H9 (cell line): ENCODE measurements around the gene MACC1. TPM values are rescaled to one million over a fixed set of nuclear protein-coding genes. Genes with fewer than 3 reads are reported as not detected.

ENCODE experiments used
- DNase-seq: peaks from one replicate; pipeline ENCODE4 v3.0.0-alpha.2; 2017
- H2AFZ ChIP-seq: one replicate; pipeline ENCODE4 v1.6.1; 2013; ENCODE audit warnings: mild to moderate bottlenecking, low read length, control low read depth, moderate library complexity
- H2AK5ac ChIP-seq: 2 replicates; pipeline ENCODE4 v1.6.1; 2013; ENCODE audit warnings: low read length, control low read depth, mixed read lengths; ENCODE audit not compliant: insufficient read length
- H2BK120ac ChIP-seq: one replicate; pipeline ENCODE4 v1.6.1; 2013; ENCODE audit warnings: low read depth, mild to moderate bottlenecking, low read length, control low read depth, inconsistent platforms; ENCODE audit not compliant: poor library complexity, severe bottlenecking
- H2BK12ac ChIP-seq: 2 replicates; pipeline ENCODE4 v1.6.1; 2013; ENCODE audit warnings: low read length, control low read depth, mixed read lengths, low read depth; ENCODE audit not compliant: insufficient read length
- H2BK15ac ChIP-seq: 2 replicates; pipeline ENCODE4 v1.6.1; 2013; ENCODE audit warnings: low read depth, low read length, control low read depth
- H2BK20ac ChIP-seq: one replicate; pipeline ENCODE4 v1.6.1; 2013; ENCODE audit warnings: low read depth, mild to moderate bottlenecking, low read length, control low read depth, inconsistent platforms; ENCODE audit not compliant: poor library complexity, severe bottlenecking
- H2BK5ac ChIP-seq: 2 replicates; pipeline ENCODE4 v1.6.1; 2013; ENCODE audit warnings: low read length, control low read depth, mixed read lengths; ENCODE audit not compliant: insufficient read length
- H3K14ac ChIP-seq: 2 replicates; pipeline ENCODE4 v1.6.1; 2013; ENCODE audit warnings: low read length, control low read depth; ENCODE audit not compliant: insufficient read depth
- H3K18ac ChIP-seq: 2 replicates; pipeline ENCODE4 v1.6.1; 2013; ENCODE audit warnings: low read depth, mild to moderate bottlenecking, mixed read lengths, low read length, control low read depth; ENCODE audit not compliant: insufficient read length
- H3K23ac ChIP-seq: 2 replicates; pipeline ENCODE4 v1.6.1; 2013; ENCODE audit warnings: low read length, control low read depth, mixed read lengths, low read depth; ENCODE audit not compliant: insufficient read length
- H3K23me2 ChIP-seq: 2 replicates; pipeline ENCODE4 v1.6.1; 2013; ENCODE audit warnings: low read depth, mild to moderate bottlenecking, mixed read lengths, low read length, control low read depth; ENCODE audit not compliant: insufficient read length, poor library complexity, severe bottlenecking
- H3K27ac ChIP-seq: 2 replicates; pipeline ENCODE4 v1.5.1; 2013; ENCODE audit warnings: low read length, control low read depth, mixed read lengths, low read depth; ENCODE audit not compliant: insufficient read length
- H3K27me3 ChIP-seq: 2 replicates; pipeline ENCODE4 v1.6.1; 2013; ENCODE audit warnings: low read length, control low read depth, inconsistent platforms; ENCODE audit not compliant: insufficient read depth
- H3K4ac ChIP-seq: 2 replicates; pipeline ENCODE4 v1.6.1; 2013; ENCODE audit warnings: low read depth, mild to moderate bottlenecking, control low read depth, inconsistent platforms, low read length, moderate library complexity
- H3K4me1 ChIP-seq: 2 replicates; pipeline ENCODE4 v1.6.1; 2013; ENCODE audit warnings: low read length, control low read depth, inconsistent platforms; ENCODE audit not compliant: insufficient read depth
- H3K4me2 ChIP-seq: 2 replicates; pipeline ENCODE4 v1.6.1; 2013; ENCODE audit warnings: low read length, control low read depth, mixed read lengths; ENCODE audit not compliant: insufficient read length, insufficient read depth
- H3K56ac ChIP-seq: 2 replicates; pipeline ENCODE4 v1.6.1; 2013; ENCODE audit warnings: low read depth, mild to moderate bottlenecking, mixed read lengths, low read length, control low read depth; ENCODE audit not compliant: insufficient read length
- H3K79me1 ChIP-seq: 2 replicates; pipeline ENCODE4 v1.6.1; 2013; ENCODE audit warnings: low read depth, mild to moderate bottlenecking, moderate library complexity, low read length, control low read depth, inconsistent platforms; ENCODE audit not compliant: insufficient read depth, poor library complexity, severe bottlenecking
- H3K79me2 ChIP-seq: 2 replicates; pipeline ENCODE4 v1.6.1; 2013; ENCODE audit warnings: low read length, control low read depth, inconsistent platforms; ENCODE audit not compliant: insufficient read depth
- H3K9ac ChIP-seq: 2 replicates; pipeline ENCODE4 v1.6.1; 2013; ENCODE audit warnings: low read length, control low read depth, mixed read lengths; ENCODE audit not compliant: insufficient read length; ENCODE audit errors: extremely low read depth
- H3K9me3 ChIP-seq: one replicate; pipeline ENCODE4 v1.6.1; 2013; ENCODE audit warnings: low read depth, low read length, inconsistent platforms; ENCODE audit not compliant: control insufficient read depth
- H3T11ph ChIP-seq: one replicate; pipeline ENCODE4 v1.6.1; 2013; ENCODE audit warnings: mild to moderate bottlenecking, low read length, control low read depth, inconsistent platforms
- H4K20me1 ChIP-seq: one replicate; pipeline ENCODE4 v1.6.1; 2013; ENCODE audit not compliant: control insufficient read depth, insufficient read length, insufficient read depth
- H4K5ac ChIP-seq: 2 replicates; pipeline ENCODE4 v1.6.1; 2013; ENCODE audit warnings: low read depth, mild to moderate bottlenecking, mixed read lengths, low read length, control low read depth; ENCODE audit not compliant: insufficient read length
- H4K8ac ChIP-seq: replicated peaks from 2 replicates; pipeline ENCODE4 v1.6.1; 2013; ENCODE audit warnings: low read length, control low read depth, mixed read lengths, low read depth; ENCODE audit not compliant: insufficient read length
- H4K91ac ChIP-seq: 2 replicates; pipeline ENCODE4 v1.6.1; 2013; ENCODE audit warnings: low read depth, mild to moderate bottlenecking, moderate library complexity, mixed read lengths, low read length, control low read depth; ENCODE audit not compliant: insufficient read length
- H3K27ac Mint-ChIP-seq, 3 experiments: 2 replicates in 2 of 3; 3 replicates in 1 of 3; pipeline ENCODE4 v1.8.0; 2020 to 2021; ENCODE audit warnings: mixed read lengths in 3 of 3, mild to moderate bottlenecking in 1 of 3, moderate library complexity in 1 of 3
- H3K27me3 Mint-ChIP-seq: 2 replicates; pipeline ENCODE4 v1.8.0; 2021; ENCODE audit warnings: low read depth, mild to moderate bottlenecking, moderate library complexity, mixed read lengths
- H3K36me3 Mint-ChIP-seq, 3 experiments: 2 replicates in 2 of 3; 3 replicates in 1 of 3; pipeline ENCODE4 v1.8.0; 2020 to 2021; ENCODE audit warnings: low read depth in 3 of 3, mixed read lengths in 3 of 3; ENCODE audit not compliant: insufficient read depth in 1 of 3
- H3K4me1 Mint-ChIP-seq, 2 experiments: 2 replicates each; pipeline ENCODE4 v1.8.0; 2020; ENCODE audit warnings: mixed read lengths in 2 of 2
- H3K4me3 Mint-ChIP-seq, 2 experiments: 2 replicates in 1 of 2; 3 replicates in 1 of 2; pipeline ENCODE4 v1.8.0; 2020 to 2021; ENCODE audit warnings: mild to moderate bottlenecking in 2 of 2, mixed read lengths in 2 of 2, moderate library complexity in 1 of 2
- H3K9me3 Mint-ChIP-seq, 2 experiments: 2 replicates in 1 of 2; 3 replicates in 1 of 2; pipeline ENCODE4 v1.8.0; 2020; ENCODE audit warnings: mild to moderate bottlenecking in 2 of 2, mixed read lengths in 2 of 2, moderate library complexity in 1 of 2
- CTCF ChIP-seq: fragments of 200-600 bp; sonication (generic); conservative IDR thresholded peaks from 3 replicates; pipeline ENCODE4 v1.8.0; 2021; ENCODE audit warnings: antibody characterized with exemption, mild to moderate bottlenecking
- WGBS: extraction: QIAGEN DNeasy Blood & Tissue Kit; methylation state at CpG from one replicate; pipeline ENCODE4 v1.1.7; 2013; ENCODE audit warnings: missing lambda C conversion rate, low lambda C conversion rate, mixed read lengths; ENCODE audit not compliant: insufficient read length; ENCODE audit errors: extremely low coverage; 5-methylcytosine and 5-hydroxymethylcytosine counted together
- total RNA-seq: library from RNA; stranded (reverse); gene quantifications from 2 replicates; pipeline ENCODE4 v1.2.1, GENCODE V29; 2021

MACC1 gene
- total RNA-seq, 1 experiment from 2014 or later: 11.0 TPM

GRCh38 chr7:20235288-20235687, 18.1 kb upstream of the MACC1 start:
- no peak overlapping the region for H3T11ph ChIP-seq
- H3K9me3 Mint-ChIP-seq: no peaks in the 10 kb centered on the region
- H2BK120ac ChIP-seq: no peak overlapping the region
- H3K4ac ChIP-seq: no peak overlapping the region
- H4K20me1 ChIP-seq: no peaks in the 10 kb centered on the region
- H4K91ac ChIP-seq: no peak overlapping the region
- H2BK20ac ChIP-seq: no peak overlapping the region
- DNase-seq: no peak
- no peaks in the 10 kb centered on the region for H3K9me3 ChIP-seq
- TF ChIP-seq CTCF: no peak
- no peak overlapping the region for H2BK15ac ChIP-seq
- no peak overlapping the region for H3K14ac ChIP-seq
- no peak overlapping the region for H3K27ac ChIP-seq
- H3K4me2 ChIP-seq: no peak overlapping the region
- H3K27me3 ChIP-seq: no peaks in the 10 kb centered on the region
- H4K8ac ChIP-seq: no peak overlapping the region
- H2BK5ac ChIP-seq: no peak overlapping the region
- no peaks in the 10 kb centered on the region; a peak in 1 of 7 replicates for H3K36me3 Mint-ChIP-seq
- no CpG with 5 or more reads among the region's 4 CpGs for WGBS
- no peaks in the 10 kb centered on the region for H3K4me1 ChIP-seq
- no peak overlapping the region for H3K27ac Mint-ChIP-seq
- H3K4me1 Mint-ChIP-seq: peaks cover 11 to 15% of the 10 kb centered on the region in 2 experiments
- no peak overlapping the region for H2AK5ac ChIP-seq
- no peak overlapping the region for H3K23ac ChIP-seq
- no peak overlapping the region for H3K4me3 Mint-ChIP-seq
- H4K5ac ChIP-seq: no peak overlapping the region
- H3K27me3 Mint-ChIP-seq: no peaks in the 10 kb centered on the region; the same call in 1 of the 2 replicates
- no peak overlapping the region for H3K18ac ChIP-seq
- no peak overlapping the region for H3K56ac ChIP-seq
- H3K23me2 ChIP-seq: no peaks in the 10 kb centered on the region
- H2BK12ac ChIP-seq: no peak overlapping the region
- H3K79me1 ChIP-seq: no peaks in the 10 kb centered on the region
- no peak overlapping the region for H2AFZ ChIP-seq
- H3K9ac ChIP-seq: no peak overlapping the region
- no peaks in the 10 kb centered on the region for H3K79me2 ChIP-seq
